HCT116 (cell line): ENCODE results near the gene MID1.

ENCODE experiments used
- EZH2 ChIP-seq: fragments of 200-600 bp; sonication (generic); IDR thresholded peaks from 2 replicates; pipeline ENCODE4 v1.6.1; 2017; ENCODE audit warnings: antibody characterized with exemption, mixed run types
- EZH2phosphoT487 ChIP-seq: fragments of 200-600 bp; IDR thresholded peaks from 2 replicates; pipeline ENCODE4 v1.6.1; 2018; ENCODE audit warnings: antibody characterized with exemption, borderline replicate concordance
- POLR2AphosphoS5 ChIP-seq: IDR thresholded peaks from 2 replicates; pipeline ENCODE4 v1.6.1; 2011; ENCODE audit warnings: mild to moderate bottlenecking, low read depth, low read length, moderate library complexity
- SIN3A ChIP-seq: IDR thresholded peaks from 2 replicates; pipeline ENCODE4 v1.6.1; 2012; ENCODE audit warnings: low read depth
- SRF ChIP-seq: IDR thresholded peaks from 2 replicates; pipeline ENCODE4 v1.6.1; 2012; ENCODE audit warnings: low read depth
- ZNF274 ChIP-seq: fragments of 200-500 bp; sonication (Bioruptor generic); IDR thresholded peaks from 2 replicates; pipeline ENCODE4 v1.6.1; 2014; ENCODE audit warnings: mild to moderate bottlenecking, low read depth, low read length, inconsistent platforms
- TF ChIP-seq, protein P1 (sequence below): IDR thresholded peaks from 2 replicates; pipeline ENCODE4 v1.6.1; 2012; ENCODE audit warnings: low read depth
- TF ChIP-seq, protein P2 (sequence below), 3 experiments: fragments of 200-600 bp in 1 of 3; sonication (generic) in 1 of 3; IDR thresholded peaks in 2 of 3; conservative IDR thresholded peaks in 1 of 3; 2 replicates each; pipeline ENCODE4 v1.5.1; 2012 to 2017; ENCODE audit warnings: low read depth in 2 of 3, low read length in 2 of 3, antibody characterized with exemption in 1 of 3, borderline replicate concordance in 1 of 3, control low read depth in 1 of 3, mild to moderate bottlenecking in 1 of 3, mixed read lengths in 1 of 3, mixed run types in 1 of 3, moderate library complexity in 1 of 3; ENCODE audit not compliant: insufficient read depth in 1 of 3
- TF ChIP-seq, protein P3 (sequence below): IDR thresholded peaks from 2 replicates; pipeline ENCODE4 v1.6.1; 2012
- TF ChIP-seq, protein P4 (sequence below): IDR thresholded peaks from 2 replicates; pipeline ENCODE4 v1.6.1; 2011; ENCODE audit warnings: mild to moderate bottlenecking, low read length, moderate library complexity; ENCODE audit not compliant: insufficient replicate concordance; ENCODE audit errors: extremely low read depth

DNA sequence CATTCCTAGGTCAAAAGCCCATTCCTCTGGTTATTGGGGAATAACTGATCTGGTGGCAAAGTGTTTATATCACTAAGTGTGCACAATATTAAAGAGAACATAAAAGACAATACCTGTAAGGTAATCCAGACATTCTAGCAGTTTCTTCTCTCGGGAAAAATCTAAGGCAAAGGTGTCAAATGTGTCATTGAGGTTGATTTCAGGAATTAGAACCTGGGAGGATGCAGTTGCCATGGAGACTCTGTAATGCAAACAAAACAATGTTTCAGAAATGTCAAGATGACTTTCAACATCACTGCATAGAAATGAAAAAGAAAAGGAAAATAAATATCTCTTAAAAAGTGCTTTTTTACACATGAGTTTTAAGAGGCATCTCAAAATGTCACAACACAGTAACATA is 145.9 kb downstream of the MID1 start:
- no peak for TF ChIP-seq EZH2phosphoT487
- TF ChIP-seq EZH2, result no peak
- no peak for TF ChIP-seq ZNF274
- TF ChIP-seq, protein P1, sequence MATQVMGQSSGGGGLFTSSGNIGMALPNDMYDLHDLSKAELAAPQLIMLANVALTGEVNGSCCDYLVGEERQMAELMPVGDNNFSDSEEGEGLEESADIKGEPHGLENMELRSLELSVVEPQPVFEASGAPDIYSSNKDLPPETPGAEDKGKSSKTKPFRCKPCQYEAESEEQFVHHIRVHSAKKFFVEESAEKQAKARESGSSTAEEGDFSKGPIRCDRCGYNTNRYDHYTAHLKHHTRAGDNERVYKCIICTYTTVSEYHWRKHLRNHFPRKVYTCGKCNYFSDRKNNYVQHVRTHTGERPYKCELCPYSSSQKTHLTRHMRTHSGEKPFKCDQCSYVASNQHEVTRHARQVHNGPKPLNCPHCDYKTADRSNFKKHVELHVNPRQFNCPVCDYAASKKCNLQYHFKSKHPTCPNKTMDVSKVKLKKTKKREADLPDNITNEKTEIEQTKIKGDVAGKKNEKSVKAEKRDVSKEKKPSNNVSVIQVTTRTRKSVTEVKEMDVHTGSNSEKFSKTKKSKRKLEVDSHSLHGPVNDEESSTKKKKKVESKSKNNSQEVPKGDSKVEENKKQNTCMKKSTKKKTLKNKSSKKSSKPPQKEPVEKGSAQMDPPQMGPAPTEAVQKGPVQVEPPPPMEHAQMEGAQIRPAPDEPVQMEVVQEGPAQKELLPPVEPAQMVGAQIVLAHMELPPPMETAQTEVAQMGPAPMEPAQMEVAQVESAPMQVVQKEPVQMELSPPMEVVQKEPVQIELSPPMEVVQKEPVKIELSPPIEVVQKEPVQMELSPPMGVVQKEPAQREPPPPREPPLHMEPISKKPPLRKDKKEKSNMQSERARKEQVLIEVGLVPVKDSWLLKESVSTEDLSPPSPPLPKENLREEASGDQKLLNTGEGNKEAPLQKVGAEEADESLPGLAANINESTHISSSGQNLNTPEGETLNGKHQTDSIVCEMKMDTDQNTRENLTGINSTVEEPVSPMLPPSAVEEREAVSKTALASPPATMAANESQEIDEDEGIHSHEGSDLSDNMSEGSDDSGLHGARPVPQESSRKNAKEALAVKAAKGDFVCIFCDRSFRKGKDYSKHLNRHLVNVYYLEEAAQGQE, result no peak
- TF ChIP-seq, protein P2, sequence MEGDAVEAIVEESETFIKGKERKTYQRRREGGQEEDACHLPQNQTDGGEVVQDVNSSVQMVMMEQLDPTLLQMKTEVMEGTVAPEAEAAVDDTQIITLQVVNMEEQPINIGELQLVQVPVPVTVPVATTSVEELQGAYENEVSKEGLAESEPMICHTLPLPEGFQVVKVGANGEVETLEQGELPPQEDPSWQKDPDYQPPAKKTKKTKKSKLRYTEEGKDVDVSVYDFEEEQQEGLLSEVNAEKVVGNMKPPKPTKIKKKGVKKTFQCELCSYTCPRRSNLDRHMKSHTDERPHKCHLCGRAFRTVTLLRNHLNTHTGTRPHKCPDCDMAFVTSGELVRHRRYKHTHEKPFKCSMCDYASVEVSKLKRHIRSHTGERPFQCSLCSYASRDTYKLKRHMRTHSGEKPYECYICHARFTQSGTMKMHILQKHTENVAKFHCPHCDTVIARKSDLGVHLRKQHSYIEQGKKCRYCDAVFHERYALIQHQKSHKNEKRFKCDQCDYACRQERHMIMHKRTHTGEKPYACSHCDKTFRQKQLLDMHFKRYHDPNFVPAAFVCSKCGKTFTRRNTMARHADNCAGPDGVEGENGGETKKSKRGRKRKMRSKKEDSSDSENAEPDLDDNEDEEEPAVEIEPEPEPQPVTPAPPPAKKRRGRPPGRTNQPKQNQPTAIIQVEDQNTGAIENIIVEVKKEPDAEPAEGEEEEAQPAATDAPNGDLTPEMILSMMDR (IDR thresholded peaks at IDR 0.05 in 2 of 3, conservative IDR thresholded peaks at IDR 0.05 in 1 of 3; ENCODE audit: borderline replicate concordance in 1 of 3, insufficient read depth in 1 of 3, low read depth in 2 of 3, low read length in 2 of 3), result no peak
- no peak for TF ChIP-seq POLR2AphosphoS5
- TF ChIP-seq SRF, result no peak
- TF ChIP-seq, protein P3, sequence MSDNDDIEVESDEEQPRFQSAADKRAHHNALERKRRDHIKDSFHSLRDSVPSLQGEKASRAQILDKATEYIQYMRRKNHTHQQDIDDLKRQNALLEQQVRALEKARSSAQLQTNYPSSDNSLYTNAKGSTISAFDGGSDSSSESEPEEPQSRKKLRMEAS, result no peak
- TF ChIP-seq, protein P4, sequence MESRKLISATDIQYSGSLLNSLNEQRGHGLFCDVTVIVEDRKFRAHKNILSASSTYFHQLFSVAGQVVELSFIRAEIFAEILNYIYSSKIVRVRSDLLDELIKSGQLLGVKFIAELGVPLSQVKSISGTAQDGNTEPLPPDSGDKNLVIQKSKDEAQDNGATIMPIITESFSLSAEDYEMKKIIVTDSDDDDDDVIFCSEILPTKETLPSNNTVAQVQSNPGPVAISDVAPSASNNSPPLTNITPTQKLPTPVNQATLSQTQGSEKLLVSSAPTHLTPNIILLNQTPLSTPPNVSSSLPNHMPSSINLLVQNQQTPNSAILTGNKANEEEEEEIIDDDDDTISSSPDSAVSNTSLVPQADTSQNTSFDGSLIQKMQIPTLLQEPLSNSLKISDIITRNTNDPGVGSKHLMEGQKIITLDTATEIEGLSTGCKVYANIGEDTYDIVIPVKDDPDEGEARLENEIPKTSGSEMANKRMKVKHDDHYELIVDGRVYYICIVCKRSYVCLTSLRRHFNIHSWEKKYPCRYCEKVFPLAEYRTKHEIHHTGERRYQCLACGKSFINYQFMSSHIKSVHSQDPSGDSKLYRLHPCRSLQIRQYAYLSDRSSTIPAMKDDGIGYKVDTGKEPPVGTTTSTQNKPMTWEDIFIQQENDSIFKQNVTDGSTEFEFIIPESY, result no peak
- TF ChIP-seq SIN3A, result no peak
